Measurements from ENCODE around the gene ARV1.
"Not testable (repeated sequence)": the region's sequence is repeated elsewhere in the genome, so short reads cannot be mapped to it uniquely, and the experiment has no call there.

Gene ARV1

DNA sequence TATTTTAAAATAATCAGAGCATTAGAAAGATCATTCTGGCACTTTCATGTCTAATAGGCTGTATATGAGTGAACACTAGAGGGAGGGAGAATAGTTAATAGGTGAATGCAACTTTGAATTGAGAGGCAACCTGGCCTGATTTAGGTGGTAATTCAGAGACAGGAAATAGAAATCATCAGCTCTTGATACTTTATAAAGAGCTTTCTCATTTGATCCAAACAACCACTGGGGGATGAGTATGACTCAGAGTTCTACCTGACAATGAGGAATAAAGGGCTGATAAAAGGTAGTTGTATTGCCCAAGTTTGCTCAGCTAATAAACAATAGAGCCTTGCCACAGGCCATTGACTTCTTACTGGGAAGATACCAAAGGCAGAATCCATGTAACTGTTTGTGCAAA is 66.4 kb downstream of the ARV1 start:
- DNase-seq: peak; percentile 20 to 33

DNA sequence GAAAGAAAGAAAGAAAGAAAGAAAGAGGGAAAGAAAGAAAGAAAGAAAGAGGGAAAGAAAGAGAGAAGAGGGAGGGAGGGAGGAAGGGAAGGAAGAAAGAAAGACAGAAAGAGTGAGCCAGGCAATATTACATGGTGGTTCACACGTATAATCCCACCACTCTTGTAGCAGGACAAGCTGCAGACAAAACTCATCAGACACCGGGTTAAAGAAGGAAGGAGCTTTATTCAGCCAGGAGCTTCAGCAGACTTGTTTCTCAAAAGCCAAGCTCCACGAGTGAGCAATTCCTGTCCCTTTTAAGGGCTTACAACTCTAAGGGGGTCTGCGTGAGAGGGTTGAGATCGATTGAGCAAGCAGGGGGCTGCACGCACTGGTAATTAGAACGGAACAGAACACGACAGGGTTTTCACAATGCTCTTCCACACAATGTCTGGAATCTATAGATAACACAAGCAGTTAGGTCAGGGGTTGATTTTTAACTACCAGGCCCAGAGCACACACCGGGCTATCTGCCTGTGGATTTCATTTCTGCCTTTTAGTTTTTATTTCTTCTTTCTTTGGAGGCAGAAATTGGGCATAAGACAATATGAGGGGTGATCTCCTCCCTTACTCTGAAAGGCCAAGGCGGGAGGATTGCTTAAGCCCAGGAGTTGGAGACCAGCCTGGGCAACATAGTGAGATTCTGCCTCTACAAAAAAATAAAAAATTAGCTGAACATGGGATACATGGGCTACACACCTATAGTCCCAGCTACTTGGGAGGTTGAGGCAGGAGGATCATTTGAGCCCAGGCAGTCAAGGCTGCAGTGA is 67.2 kb downstream of the ARV1 start:
- not testable (repeated sequence) for DNase-seq

DNA sequence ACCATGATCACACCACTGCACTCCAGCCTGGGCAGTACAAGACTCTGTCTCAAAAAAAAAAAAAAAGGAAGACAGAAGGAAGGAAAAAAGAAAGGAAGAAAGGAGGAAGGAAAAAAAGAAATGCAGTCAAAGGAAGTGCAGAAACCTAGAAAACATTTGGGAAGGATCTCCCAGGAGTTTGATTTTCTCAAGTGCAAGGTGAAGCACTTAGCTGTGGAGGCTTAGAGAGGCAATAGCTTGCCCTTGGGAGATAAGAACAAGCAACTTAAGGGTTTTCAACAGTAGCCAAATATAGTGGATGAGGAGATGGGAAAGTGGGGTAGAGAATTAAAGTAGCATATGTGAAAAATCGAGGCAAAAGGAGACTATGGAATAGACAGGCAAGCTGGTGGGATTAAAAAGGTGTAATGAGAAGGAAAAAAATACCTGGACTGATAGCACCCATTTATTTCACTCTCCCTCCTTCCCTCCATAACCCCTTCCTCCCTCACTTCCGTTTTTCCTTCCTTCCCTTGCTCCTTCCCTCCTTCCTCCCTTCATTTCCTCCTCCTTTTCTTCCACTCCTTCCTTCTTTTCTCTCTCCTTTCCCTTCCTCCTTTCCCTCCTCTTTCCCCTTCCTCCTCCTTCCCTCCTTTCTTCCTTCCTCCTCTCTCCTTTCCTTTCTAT is 68.0 kb downstream of the ARV1 start:
- no peak for DNase-seq

DNA sequence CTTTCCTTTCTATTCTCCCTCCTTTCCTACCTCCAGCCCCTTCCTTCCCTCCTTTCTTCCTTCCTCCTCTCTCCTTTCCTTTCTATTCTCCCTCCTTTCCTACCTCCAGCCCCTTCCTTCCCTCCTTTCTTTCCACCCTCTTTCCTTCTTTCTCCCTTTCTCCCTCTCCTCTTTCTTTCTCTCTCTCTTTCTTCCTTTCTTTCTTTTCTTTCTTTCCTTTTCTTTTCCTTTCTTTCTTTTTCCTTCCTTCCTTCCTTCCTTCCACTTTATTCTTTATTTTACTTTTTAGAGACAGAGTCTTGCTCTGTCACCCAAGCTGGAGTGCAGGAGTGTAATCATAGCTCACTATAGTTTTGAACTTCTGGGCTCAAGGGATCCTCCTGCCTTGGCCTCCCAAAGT is 68.6 kb downstream of the ARV1 start:
- DNase-seq: not testable (repeated sequence)

DNA sequence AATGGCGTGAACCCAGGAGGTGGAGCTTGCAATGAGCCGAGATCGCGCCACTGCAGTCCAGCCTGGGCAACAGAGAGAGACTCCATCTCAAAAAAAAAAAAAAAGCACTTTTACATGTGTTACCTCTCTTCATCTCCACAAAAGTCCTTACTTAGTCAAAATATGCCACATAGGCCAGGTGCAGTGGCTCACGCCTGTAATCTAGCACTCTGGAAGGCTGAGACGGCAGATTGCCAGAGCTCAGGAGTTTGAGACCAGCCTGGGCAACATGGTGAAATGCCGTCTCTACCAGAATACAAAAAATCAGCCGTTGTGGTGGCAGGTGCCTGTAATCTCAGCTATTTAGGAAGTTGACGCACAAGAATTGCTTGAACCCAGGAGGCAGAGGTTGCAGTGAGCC is 69.5 kb downstream of the ARV1 start:
- DNase-seq: not testable (repeated sequence)

DNA sequence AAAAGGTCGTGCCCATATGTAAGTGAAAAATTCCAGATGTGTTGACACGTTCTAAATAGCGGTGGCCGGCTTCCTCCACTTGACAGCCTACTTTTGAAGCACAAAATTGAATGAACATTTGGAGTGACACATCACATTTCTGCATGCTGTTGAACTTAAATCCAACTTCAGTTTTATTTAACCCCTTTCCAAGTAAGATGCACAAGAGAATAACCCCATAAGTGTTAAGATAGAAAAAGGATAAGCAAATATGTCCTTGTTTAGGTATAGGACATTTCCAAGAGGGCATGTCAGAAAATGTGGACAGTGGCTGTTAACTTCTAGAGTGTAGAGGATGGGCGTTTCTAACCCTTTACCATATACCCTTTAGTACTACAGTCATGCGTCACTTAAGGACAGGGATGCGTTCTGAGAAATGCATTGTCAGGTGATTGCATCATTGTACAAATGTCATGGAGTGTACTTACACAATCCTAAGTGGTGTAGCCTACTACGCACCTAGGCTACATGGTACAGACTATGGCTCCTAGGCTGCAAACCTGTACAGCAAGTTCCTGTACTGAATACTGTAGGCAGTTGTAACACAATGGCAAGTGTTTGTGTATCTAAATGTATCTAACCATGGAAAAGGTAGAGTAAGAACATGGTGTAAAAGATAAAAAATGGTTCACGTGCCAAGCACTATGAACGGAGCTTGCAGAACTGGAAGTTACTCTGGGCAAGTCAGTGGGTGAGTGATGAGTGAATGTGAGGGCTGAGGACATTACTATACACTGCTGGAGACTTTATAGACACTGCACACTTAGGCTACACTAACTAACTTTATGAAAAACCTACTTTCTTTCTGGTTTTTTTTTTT is 70.5 kb downstream of the ARV1 start:
- DNase-seq: no peak

Data from NCI-H2081 (cell line).